Caki2 (cell line): ENCODE measurements around the gene RXRA. TPM values are rescaled to one million over a fixed set of nuclear protein-coding genes. Genes with fewer than 3 reads are reported as not detected.

Experiments used
- DNase-seq: peaks from one replicate; pipeline ENCODE4 v3.0.0-alpha.2; 2015; ENCODE audit warnings: low read depth
- in situ Hi-C: cut with HindIII; loops from 2 replicates; pipeline ENCODE4 v1.10.0; 2016; ENCODE audit warnings: low sequenced_read_pairs, low pct_unique_long_range_greater_than_20kb, mixed read lengths
- total RNA-seq: library from RNA; depleted of rRNA; stranded (reverse); fragments of >200 nt; shearing (Covaris generic); gene quantifications from 2 replicates; pipeline ENCODE4 v1.2.3, GENCODE V29; 2014; ENCODE audit warnings: low replicate concordance

The RXRA gene
- total RNA-seq, 1 experiment from 2014 or later: 20.6 TPM

- in situ Hi-C loops: no loop called here
- no peak for DNase-seq
Measured at GRCh38 chr9:134356496-134357470, 30.5 kb downstream of the RXRA start.

GRCh38 chr9:134357631-134358025 lies 31.4 kb downstream of the RXRA start:
- in situ Hi-C loops: no loop called here
- DNase-seq: no peak

- DNase-seq: no peak
- in situ Hi-C loops: no loop called here
Measured at GRCh38 chr9:134358026-134358661, 31.9 kb downstream of the RXRA start.

GRCh38 chr9:134358662-134359319 lies 32.5 kb downstream of the RXRA start:
- no peak for DNase-seq
- in situ Hi-C loops: no loop called here

GRCh38 chr9:134359493-134360179 lies 33.4 kb downstream of the RXRA start:
- in situ Hi-C loops: no loop called here

GRCh38 chr9:134360180-134360759 lies 34.0 kb downstream of the RXRA start:
- no peak for DNase-seq

More at GRCh38 chr9:134359493-134360179, 33.4 kb downstream of the RXRA start:
- DNase-seq: no peak

GRCh38 chr9:134360897-134361296 lies 34.6 kb downstream of the RXRA start:
- DNase-seq: no peak
- in situ Hi-C loops: no loop called here

More at GRCh38 chr9:134360180-134360759, 34.0 kb downstream of the RXRA start:
- in situ Hi-C loops: no loop called here

- in situ Hi-C loops: no loop called here
- no peak for DNase-seq
Measured at GRCh38 chr9:134361426-134361825, 35.2 kb downstream of the RXRA start.

- no peak for DNase-seq
- in situ Hi-C loops: no loop called here
Measured at GRCh38 chr9:134361843-134362414, 35.7 kb downstream of the RXRA start.

- in situ Hi-C loops: no loop called here
- DNase-seq: no peak
Measured at GRCh38 chr9:134363450-134363849, 37.2 kb downstream of the RXRA start.

GRCh38 chr9:134364391-134365114 lies 38.3 kb downstream of the RXRA start:
- DNase-seq: no peak
- in situ Hi-C loops: no loop called here

- in situ Hi-C loops: no loop called here
- no peak for DNase-seq
Measured at GRCh38 chr9:134365115-134365596, 38.9 kb downstream of the RXRA start.

- in situ Hi-C loops: no loop called here
- DNase-seq: peak; percentile 84
Measured at GRCh38 chr9:134365791-134366222, 39.6 kb downstream of the RXRA start.

- DNase-seq: peak; percentile 83
- in situ Hi-C loops: no loop called here
Measured at GRCh38 chr9:134366223-134367031, 40.2 kb downstream of the RXRA start.

- DNase-seq: no peak
- in situ Hi-C loops: no loop called here
Measured at GRCh38 chr9:134367061-134367460, 40.8 kb downstream of the RXRA start.

GRCh38 chr9:134367791-134368490 lies 41.7 kb downstream of the RXRA start:
- DNase-seq: no peak
- in situ Hi-C loops: no loop called here
